B cell (primary cell): Measurements from ENCODE around the gene ARHGAP36. TPM values are rescaled to one million over a fixed set of nuclear protein-coding genes. Genes with fewer than 3 reads are reported as not detected.

Experiments used
- ATAC-seq: fragments of 200-7000 bp; cut with Tn5 transposase; one replicate; pipeline ENCODE4 v1.10.0; 2021; ENCODE audit warnings: low read depth, mild to moderate bottlenecking, moderate number of reproducible peaks, moderate library complexity
- CTCF ChIA-PET: fragments of 350-600 bp; sonication (Branson Sonifier 250); formaldehyde crosslinking; loops from one replicate; lab custom pipeline; 2021; ENCODE audit warnings: antibody characterized with exemption, inconsistent platforms; lab: Charles Lee
- POLR2A ChIA-PET: fragments of 350-600 bp; sonication (Branson Sonifier 250); formaldehyde crosslinking; loops from one replicate; lab custom pipeline; 2021; ENCODE audit warnings: antibody characterized with exemption; lab: Charles Lee
- DNase-seq: peaks from one replicate; pipeline ENCODE4 v3.0.0; 2013
- H2AFZ ChIP-seq: 2 replicates; pipeline ENCODE4 v1.6.1; 2012; ENCODE audit warnings: mild to moderate bottlenecking, low read depth, low read length; ENCODE audit not compliant: insufficient read depth, poor library complexity, severe bottlenecking
- H3K27ac ChIP-seq, 2 donors: 1 replicate in 1 of 2; 2 replicates in 1 of 2; pipeline ENCODE4 v1.5.1; 2012 to 2013; ENCODE audit warnings: low read length in 2 of 2, mild to moderate bottlenecking in 2 of 2, moderate library complexity in 1 of 2
- H3K27me3 ChIP-seq, 4 experiments: fragments of 200-600 bp in 1 of 4; sonication (generic) in 1 of 4; replicated peaks in 1 of 4; 1 replicate in 2 of 4; 2 replicates in 2 of 4; pipeline versions ENCODE4 v1.6.1 to v1.7.0; 2013 to 2016; ENCODE audit warnings: low read length in 3 of 4, mild to moderate bottlenecking in 2 of 4, mixed read lengths in 1 of 4, moderate library complexity in 1 of 4; ENCODE audit not compliant: insufficient read depth in 4 of 4, control insufficient read depth in 3 of 4; ENCODE audit errors: control extremely low read depth in 1 of 4
- H3K36me3 ChIP-seq, 2 experiments: replicated peaks in 1 of 2; 1 replicate in 1 of 2; 2 replicates in 1 of 2; pipeline versions ENCODE4 v1.6.1 to v1.7.1; 2013; ENCODE audit warnings: low read length in 1 of 2; ENCODE audit not compliant: insufficient read depth in 2 of 2, control insufficient read depth in 1 of 2; ENCODE audit errors: control extremely low read depth in 1 of 2, extremely low read depth in 1 of 2
- H3K4me1 ChIP-seq, 2 donors: fragments of 200-600 bp in 1 of 2; sonication (generic) in 1 of 2; 1 replicate in 1 of 2; 2 replicates in 1 of 2; pipeline versions ENCODE4 v1.5.1 to v1.6.1; 2013 to 2017; ENCODE audit warnings: low read length in 2 of 2; ENCODE audit not compliant: control insufficient read depth in 2 of 2, insufficient read depth in 2 of 2
- H3K4me2 ChIP-seq: replicated peaks from 2 replicates; pipeline ENCODE3; 2012; ENCODE audit warnings: mild to moderate bottlenecking, low read depth, low read length; ENCODE audit not compliant: poor library complexity, severe bottlenecking
- H3K4me3 ChIP-seq, 5 experiments: fragments of 200-600 bp in 1 of 5; sonication (generic) in 1 of 5; 1 replicate in 3 of 5; 2 replicates in 2 of 5; pipeline versions ENCODE4 v1.5.1 to v1.7.0; 2011 to 2016; ENCODE audit warnings: low read length in 4 of 5, mild to moderate bottlenecking in 4 of 5, low read depth in 2 of 5, control low read depth in 1 of 5, moderate library complexity in 1 of 5; ENCODE audit not compliant: insufficient read depth in 1 of 5; ENCODE audit errors: control extremely low read depth in 1 of 5, extremely low read depth in 1 of 5
- H3K79me2 ChIP-seq: fragments of 200-600 bp; sonication (generic); one replicate; pipeline ENCODE4 v1.6.0; 2016; ENCODE audit warnings: low read length; ENCODE audit not compliant: control insufficient read depth, insufficient read depth
- H3K9ac ChIP-seq: fragments of 200-600 bp; sonication (generic); 2 replicates; pipeline ENCODE4 v1.6.1; 2017; ENCODE audit warnings: mild to moderate bottlenecking, low read length, moderate library complexity
- H3K9me3 ChIP-seq, 3 donors: one replicate each; pipeline versions ENCODE4 v1.6.1 to v1.7.1; 2013; ENCODE audit warnings: low read length in 2 of 3; ENCODE audit not compliant: control insufficient read depth in 2 of 3, insufficient read depth in 1 of 3; ENCODE audit errors: control extremely low read depth in 1 of 3
- H4K20me1 ChIP-seq: 2 replicates; pipeline ENCODE4 v1.6.0; 2012; ENCODE audit warnings: mild to moderate bottlenecking, low read length; ENCODE audit not compliant: insufficient read depth, control insufficient read depth, poor library complexity, severe bottlenecking
- H3K27ac Mint-ChIP-seq: one replicate; pipeline ENCODE4 v1.8.0; 2021; ENCODE audit warnings: mixed read lengths
- H3K27me3 Mint-ChIP-seq: one replicate; pipeline ENCODE4 v1.8.0; 2021; ENCODE audit warnings: mixed read lengths
- H3K4me1 Mint-ChIP-seq: one replicate; pipeline ENCODE4 v1.8.0; 2021; ENCODE audit warnings: mixed read lengths
- H3K4me3 Mint-ChIP-seq: one replicate; pipeline ENCODE4 v1.8.0; 2021; ENCODE audit warnings: mixed read lengths
- H3K9me3 Mint-ChIP-seq: one replicate; pipeline ENCODE4 v1.8.0; 2022; ENCODE audit warnings: mixed read lengths; ENCODE audit not compliant: insufficient read depth
- EZH2 ChIP-seq: IDR thresholded peaks from 2 replicates; pipeline ENCODE4 v1.6.1; 2012; ENCODE audit warnings: borderline replicate concordance, low read depth, mild to moderate bottlenecking, moderate library complexity, low read length; ENCODE audit not compliant: insufficient read depth, poor library complexity, severe bottlenecking
- WGBS: methylation state at CpG from one replicate; pipeline ENCODE4 v1.1.5; 2013; ENCODE audit warnings: missing lambda C conversion rate; ENCODE audit not compliant: insufficient coverage; 5-methylcytosine and 5-hydroxymethylcytosine counted together
- intact Hi-C: fragments of 100-400 bp; cut with micrococcal nuclease; formaldehyde crosslinking; loops from one replicate; pipeline ENCODE4 v1.10.0; 2022
- polyA plus RNA-seq: library from polyadenylated mRNA; depleted of rRNA; stranded (reverse); fragments of >200 nt; gene quantifications from 2 replicates; pipeline ENCODE4 v1.2.3, GENCODE V29; 2012
- total RNA-seq, 2 donors: library from RNA; stranded (reverse); fragments of 120-200 nt in 1 of 2; gene quantifications; 1 replicate in 1 of 2; 2 replicates in 1 of 2; pipeline versions ENCODE4 v1.2.3 to v1.2.4, GENCODE V29; 2013 to 2022
- TF ChIP-seq, protein P1 (sequence below): fragments of 200-600 bp; IDR thresholded peaks from one replicate; pipeline ENCODE4 v1.8.0; 2022; ENCODE audit warnings: antibody characterized with exemption, mild to moderate bottlenecking

Gene ARHGAP36
- total and polyA plus RNA-seq, 2 donors (not counting 1 experiment from before 2014, with no cell fraction given): not detected

DNA sequence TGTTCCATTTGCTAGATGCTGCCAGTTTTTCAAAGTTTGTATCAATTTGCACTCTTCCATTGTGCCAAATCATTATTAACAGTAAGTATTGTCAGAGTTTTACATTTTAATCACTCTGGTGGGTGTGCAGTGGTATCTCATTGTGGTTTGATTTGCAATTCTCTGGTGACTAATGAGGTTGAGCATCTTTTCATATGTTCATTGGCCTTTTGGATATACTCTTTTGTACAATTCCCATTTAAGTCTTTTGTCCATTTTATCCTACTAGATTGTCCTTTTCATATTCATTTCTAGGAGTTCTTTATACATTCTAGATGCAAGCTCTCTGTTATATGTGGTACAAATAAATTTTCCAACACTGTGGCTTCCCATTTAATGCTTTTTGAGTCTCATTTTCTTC lies 17.4 kb upstream of the ARHGAP36 start:
- POLR2A ChIA-PET: no interaction called here

DNA sequence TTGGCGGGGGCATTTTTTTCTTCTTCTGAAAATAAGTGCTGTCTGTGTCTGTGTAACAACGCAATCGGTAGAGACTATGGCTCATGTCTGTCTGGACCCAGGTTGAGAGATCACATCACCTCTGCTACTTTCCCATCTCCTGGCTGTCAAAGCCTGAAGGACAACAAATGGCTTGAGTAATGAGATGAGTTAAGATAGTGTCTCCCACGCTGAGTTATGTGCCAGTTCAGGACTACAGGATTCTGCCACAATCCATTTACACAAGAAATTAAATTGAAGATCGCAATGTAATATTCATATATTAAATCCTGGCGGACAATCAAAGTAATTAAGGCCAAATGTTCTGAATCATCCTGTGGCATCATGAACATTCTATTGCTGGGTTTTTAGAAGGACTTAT lies 16.5 kb upstream of the ARHGAP36 start:
- Histone ChIP-seq H3K79me2 (no peaks in the 10 kb centered on the region), H3K27me3 (no peaks in the 10 kb centered on the region), H3K36me3 (no peaks in the 10 kb centered on the region), H3K9ac (no peak overlapping the region), H3K4me3 (no peak overlapping the region), H3K9me3 (no peaks in the 10 kb centered on the region), H3K27ac (no peak overlapping the region), H3K4me2 (no peak overlapping the region), H2AFZ (no peak overlapping the region), H4K20me1 (no peaks in the 10 kb centered on the region), H3K4me1 (no peaks in the 10 kb centered on the region)
- no peak for DNase-seq
- TF ChIP-seq EZH2: no peak
- TF ChIP-seq, protein P1, sequence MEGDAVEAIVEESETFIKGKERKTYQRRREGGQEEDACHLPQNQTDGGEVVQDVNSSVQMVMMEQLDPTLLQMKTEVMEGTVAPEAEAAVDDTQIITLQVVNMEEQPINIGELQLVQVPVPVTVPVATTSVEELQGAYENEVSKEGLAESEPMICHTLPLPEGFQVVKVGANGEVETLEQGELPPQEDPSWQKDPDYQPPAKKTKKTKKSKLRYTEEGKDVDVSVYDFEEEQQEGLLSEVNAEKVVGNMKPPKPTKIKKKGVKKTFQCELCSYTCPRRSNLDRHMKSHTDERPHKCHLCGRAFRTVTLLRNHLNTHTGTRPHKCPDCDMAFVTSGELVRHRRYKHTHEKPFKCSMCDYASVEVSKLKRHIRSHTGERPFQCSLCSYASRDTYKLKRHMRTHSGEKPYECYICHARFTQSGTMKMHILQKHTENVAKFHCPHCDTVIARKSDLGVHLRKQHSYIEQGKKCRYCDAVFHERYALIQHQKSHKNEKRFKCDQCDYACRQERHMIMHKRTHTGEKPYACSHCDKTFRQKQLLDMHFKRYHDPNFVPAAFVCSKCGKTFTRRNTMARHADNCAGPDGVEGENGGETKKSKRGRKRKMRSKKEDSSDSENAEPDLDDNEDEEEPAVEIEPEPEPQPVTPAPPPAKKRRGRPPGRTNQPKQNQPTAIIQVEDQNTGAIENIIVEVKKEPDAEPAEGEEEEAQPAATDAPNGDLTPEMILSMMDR: no peak
- WGBS: no CpG with 5 or more reads among the region's 6 CpGs
- CTCF ChIA-PET: no interaction called here
- Mint-ChIP-seq H3K27me3 (peaks cover 6% of the 10 kb centered on the region), H3K4me1 (no peaks in the 10 kb centered on the region), H3K9me3 (no peaks in the 10 kb centered on the region), H3K27ac (no peak overlapping the region), H3K4me3 (no peak overlapping the region)
- POLR2A ChIA-PET: no interaction called here
- intact Hi-C loops: no loop called here
- ATAC-seq: no peak

More for the DNA sequence above, 17.4 kb upstream of the ARHGAP36 start:
- no peaks in the 10 kb centered on the region for H3K9me3 ChIP-seq
- no peak overlapping the region for H3K27ac ChIP-seq
- no peaks in the 10 kb centered on the region for H3K79me2 ChIP-seq
- ATAC-seq: no peak
- H3K4me2 ChIP-seq: no peak overlapping the region
- no peak overlapping the region for H2AFZ ChIP-seq
- Mint-ChIP-seq H3K27me3 (no peaks in the 10 kb centered on the region), H3K4me3 (no peak overlapping the region), H3K27ac (no peak overlapping the region), H3K9me3 (no peaks in the 10 kb centered on the region), H3K4me1 (no peaks in the 10 kb centered on the region)
- H3K36me3 ChIP-seq: no peaks in the 10 kb centered on the region
- H3K9ac ChIP-seq: no peak overlapping the region
- no peaks in the 10 kb centered on the region for H4K20me1 ChIP-seq
- DNase-seq: no peak
- no peak overlapping the region for H3K4me3 ChIP-seq
- CTCF ChIA-PET: no interaction called here
- H3K4me1 ChIP-seq: no peaks in the 10 kb centered on the region
- intact Hi-C loops: no loop called here
- H3K27me3 ChIP-seq: no peaks in the 10 kb centered on the region
- TF ChIP-seq EZH2: no peak
- TF ChIP-seq, protein P1: no peak
